Heart left ventricle (tissue), 13 donors: Measurements from ENCODE around the gene LAMA3.

ENCODE experiments used
- POLR2A ChIP-seq, 2 donors: fragments of 450-650 bp; IDR thresholded peaks; one replicate each; pipeline ENCODE4 v1.6.1; 2017; ENCODE audit warnings: antibody characterized with exemption in 2 of 2, mild to moderate bottlenecking in 2 of 2, moderate library complexity in 2 of 2
- TF ChIP-seq, protein P1 (sequence below), 12 donors: fragments of 200-600 bp; sonication (generic) in 4 of 12; IDR thresholded peaks; one replicate each; pipeline versions ENCODE4 v1.5.0 to v1.8.0; 2018 to 2022; ENCODE audit warnings: antibody characterized with exemption in 12 of 12, mild to moderate bottlenecking in 5 of 12
- donor health status: ischemic (EF 13 %, LVEDD 7.1; RV severe dilation, severe dysfunction).
- donor health status: DM: no; HTN: yes; CAD: no.
- donor health status: DM: no; HTN: no; CAD: no.
- donor health status: ischemic (EF 25% LVEDD 6.9; RV normal size, moderate dysfunction).
- donor health status: ischemic (EF 25% LVEDD 5.7; RV mildly dilated, moderate dysfunction).
- donor health status: ischemic (EF 35%, LVEDD 5.7; RV mildly dilated, moderate dysfunction).
- donor health status: nonischemic (EF 11% LVEDD 7.7; RV severe dilation, severe dysfunction).
- donor health status: DM: yes; HTN: yes; CAD: no.
- donor health status: PGD.
- donor health status: ischemic (EF 29% LVEDD 5.4; RV normal size, mild dysfunction).
- donor health status: nonischemic (EF 23%, LVEDD 6.1; RV moderate dilation, normal function).

DNA sequence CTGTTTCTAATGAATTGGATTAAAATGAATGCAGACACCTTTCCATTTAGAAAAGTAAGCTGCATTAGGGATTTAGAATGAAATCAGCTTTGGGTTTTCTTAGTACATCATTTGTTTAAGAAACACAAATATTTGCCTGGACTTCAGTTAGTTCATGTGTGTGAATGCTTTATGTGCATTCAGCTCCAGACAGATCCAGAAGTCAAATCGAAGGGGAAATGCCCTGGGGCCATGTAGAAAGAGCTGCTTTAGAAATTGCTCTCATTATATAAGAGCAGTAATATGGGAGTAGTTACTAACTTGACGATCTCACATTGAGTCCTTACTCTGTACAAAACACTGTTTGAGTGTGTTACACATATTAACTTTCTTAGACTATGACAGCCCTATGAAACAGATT, 237.3 kb downstream of the LAMA3 start:
- TF ChIP-seq, protein P1, sequence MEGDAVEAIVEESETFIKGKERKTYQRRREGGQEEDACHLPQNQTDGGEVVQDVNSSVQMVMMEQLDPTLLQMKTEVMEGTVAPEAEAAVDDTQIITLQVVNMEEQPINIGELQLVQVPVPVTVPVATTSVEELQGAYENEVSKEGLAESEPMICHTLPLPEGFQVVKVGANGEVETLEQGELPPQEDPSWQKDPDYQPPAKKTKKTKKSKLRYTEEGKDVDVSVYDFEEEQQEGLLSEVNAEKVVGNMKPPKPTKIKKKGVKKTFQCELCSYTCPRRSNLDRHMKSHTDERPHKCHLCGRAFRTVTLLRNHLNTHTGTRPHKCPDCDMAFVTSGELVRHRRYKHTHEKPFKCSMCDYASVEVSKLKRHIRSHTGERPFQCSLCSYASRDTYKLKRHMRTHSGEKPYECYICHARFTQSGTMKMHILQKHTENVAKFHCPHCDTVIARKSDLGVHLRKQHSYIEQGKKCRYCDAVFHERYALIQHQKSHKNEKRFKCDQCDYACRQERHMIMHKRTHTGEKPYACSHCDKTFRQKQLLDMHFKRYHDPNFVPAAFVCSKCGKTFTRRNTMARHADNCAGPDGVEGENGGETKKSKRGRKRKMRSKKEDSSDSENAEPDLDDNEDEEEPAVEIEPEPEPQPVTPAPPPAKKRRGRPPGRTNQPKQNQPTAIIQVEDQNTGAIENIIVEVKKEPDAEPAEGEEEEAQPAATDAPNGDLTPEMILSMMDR (IDR thresholded peaks at IDR 0.05) = no peak
- no peak for TF ChIP-seq POLR2A (IDR thresholded peaks at IDR 0.05)
